Dendritic cell treated with granulocyte-macrophage colony-stimulating factor and Interleukin-4, amounts not matched to agents 40 ng/mL and 50 ng/mL, for 4 days (primary cell): ENCODE results near the gene ZNF792.
"Not testable (repeated sequence)": the region's sequence is repeated elsewhere in the genome, so short reads cannot be mapped to it uniquely, and the experiment has no call there.

Source experiments
- H3K27ac Mint-ChIP-seq: one replicate; pipeline ENCODE4 v1.8.0; 2022; ENCODE audit warnings: mild to moderate bottlenecking, mixed read lengths
- H3K27me3 Mint-ChIP-seq: one replicate; pipeline ENCODE4 v1.8.0; 2022; ENCODE audit warnings: mild to moderate bottlenecking, mixed read lengths
- H3K36me3 Mint-ChIP-seq: one replicate; pipeline ENCODE4 v1.8.0; 2022; ENCODE audit warnings: low read depth, mixed read lengths
- H3K4me1 Mint-ChIP-seq: one replicate; pipeline ENCODE4 v1.8.0; 2022; ENCODE audit warnings: low read depth, mixed read lengths
- H3K4me3 Mint-ChIP-seq: one replicate; pipeline ENCODE4 v1.8.0; 2022; ENCODE audit warnings: mild to moderate bottlenecking, moderate library complexity, mixed read lengths
- H3K9me3 Mint-ChIP-seq: one replicate; pipeline ENCODE4 v1.8.0; 2022; ENCODE audit warnings: mixed read lengths
- intact Hi-C: fragments of 100-400 bp; cut with micrococcal nuclease; formaldehyde crosslinking; loops from one replicate; pipeline ENCODE4 v1.15.0; 2022

ZNF792 gene

DNA sequence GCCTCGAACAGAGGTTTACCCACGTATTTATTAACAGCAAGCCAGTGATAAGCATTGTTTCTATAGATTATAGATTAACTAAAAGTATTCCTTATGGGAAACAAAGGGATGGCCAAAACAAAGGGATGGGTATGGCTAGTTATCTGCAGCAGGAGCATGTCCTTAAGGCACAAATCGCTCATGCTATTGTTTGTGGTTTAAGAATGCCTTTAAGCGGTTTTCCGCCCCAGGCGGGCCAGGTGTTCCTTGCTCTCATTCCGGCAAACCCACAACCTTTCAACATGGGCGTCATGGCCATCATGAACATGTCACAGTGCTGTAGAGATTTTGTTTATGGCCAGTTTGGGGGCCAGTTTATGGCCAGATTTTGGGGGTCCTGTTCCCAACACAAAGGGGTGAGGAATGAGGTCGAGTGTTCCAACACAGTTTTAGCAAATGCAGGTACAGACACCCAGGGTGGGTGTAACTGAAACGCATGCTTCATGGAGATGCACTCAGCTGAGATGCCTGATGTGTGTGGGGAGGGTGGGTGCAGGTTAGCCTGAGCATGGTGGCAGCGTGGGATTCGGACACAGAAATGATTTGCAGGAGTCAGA is 6.3 kb upstream of the ZNF792 start:
- H3K27me3 Mint-ChIP-seq, intact Hi-C loops, H3K27ac Mint-ChIP-seq, H3K4me3 Mint-ChIP-seq, H3K36me3 Mint-ChIP-seq: not testable (repeated sequence)
- Mint-ChIP-seq H3K9me3 (peaks cover 34% of the 10 kb centered on the region), H3K4me1 (peaks cover 23% of the 10 kb centered on the region)

DNA sequence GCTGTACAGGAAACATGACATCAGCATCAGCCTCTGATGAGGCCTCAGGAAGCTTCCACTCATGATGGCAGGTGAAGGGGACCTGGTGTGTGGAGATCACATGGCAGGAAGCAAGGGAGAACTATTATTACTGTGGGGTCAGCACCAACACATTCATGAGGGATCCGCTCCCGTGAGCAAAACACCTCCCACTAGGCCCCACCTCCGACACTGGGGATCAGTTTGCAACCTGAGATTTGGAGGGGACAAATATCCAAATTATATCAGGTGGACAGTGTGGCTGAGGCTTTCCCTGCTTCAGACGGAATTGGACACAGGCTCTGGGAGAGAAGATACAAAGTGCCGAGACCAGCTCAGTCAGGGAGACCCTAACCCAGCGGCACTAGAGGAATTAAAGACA is 5.7 kb upstream of the ZNF792 start:
- H3K4me3 Mint-ChIP-seq, result no peak overlapping the region
- no peaks in the 10 kb centered on the region for H3K36me3 Mint-ChIP-seq
- no peak overlapping the region for H3K27ac Mint-ChIP-seq
- H3K9me3 Mint-ChIP-seq, result peaks cover 34% of the 10 kb centered on the region
- H3K27me3 Mint-ChIP-seq, result peaks cover 3% of the 10 kb centered on the region
- peaks cover 17% of the 10 kb centered on the region for H3K4me1 Mint-ChIP-seq
- intact Hi-C loops, result no loop called here

DNA sequence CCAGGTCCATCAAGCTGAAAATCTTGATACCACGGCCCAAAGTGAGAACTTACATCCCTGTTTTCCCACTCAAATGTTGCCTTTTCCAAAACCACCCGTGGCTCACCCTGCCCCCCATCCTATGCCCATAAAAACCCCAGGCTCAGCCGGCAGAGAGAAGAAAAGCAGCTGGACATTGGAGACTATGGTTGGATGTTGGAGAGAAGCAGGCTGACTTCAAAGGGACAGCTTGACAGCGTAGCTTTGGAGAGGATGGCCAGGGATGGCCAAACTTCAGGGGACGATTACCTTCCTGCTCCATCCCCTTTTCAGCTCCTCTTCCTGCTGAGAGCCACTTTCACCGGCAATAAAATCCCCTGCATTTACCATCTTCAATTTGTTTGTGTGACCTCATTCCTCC is 3.5 kb upstream of the ZNF792 start:
- Mint-ChIP-seq H3K9me3 (peaks cover 34% of the 10 kb centered on the region), H3K4me1 (peaks cover 8% of the 10 kb centered on the region), H3K27ac (no peak overlapping the region), H3K36me3 (peaks cover 7% of the 10 kb centered on the region), H3K4me3 (no peak overlapping the region), H3K27me3 (peaks cover 7% of the 10 kb centered on the region)
- intact Hi-C loops, result no loop called here

DNA sequence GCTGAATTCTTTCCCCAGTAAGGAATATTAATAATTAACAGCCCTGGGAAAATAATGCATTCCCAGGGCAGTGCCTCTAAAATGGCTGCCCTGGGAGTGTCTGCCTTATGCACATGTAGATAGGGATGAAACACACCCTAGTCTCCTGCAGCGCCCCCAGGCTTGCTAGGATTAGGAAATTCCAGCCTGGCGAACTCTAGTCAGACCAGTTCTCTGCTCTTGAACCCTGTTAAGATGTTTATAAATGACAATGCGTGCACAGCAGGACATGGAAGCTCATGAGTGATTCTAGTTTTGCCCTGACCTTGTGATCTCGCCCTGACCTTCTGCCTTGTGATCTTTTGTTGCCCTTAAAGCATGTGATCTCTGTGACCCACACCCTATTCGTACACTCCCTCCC is 1.5 kb upstream of the ZNF792 start:
- intact Hi-C loops, H3K27ac Mint-ChIP-seq, H3K27me3 Mint-ChIP-seq, H3K4me3 Mint-ChIP-seq: not testable (repeated sequence)
- peaks cover 24% of the 10 kb centered on the region for H3K36me3 Mint-ChIP-seq
- H3K4me1 Mint-ChIP-seq, result peaks cover 24% of the 10 kb centered on the region
- peaks cover 48% of the 10 kb centered on the region for H3K9me3 Mint-ChIP-seq

DNA sequence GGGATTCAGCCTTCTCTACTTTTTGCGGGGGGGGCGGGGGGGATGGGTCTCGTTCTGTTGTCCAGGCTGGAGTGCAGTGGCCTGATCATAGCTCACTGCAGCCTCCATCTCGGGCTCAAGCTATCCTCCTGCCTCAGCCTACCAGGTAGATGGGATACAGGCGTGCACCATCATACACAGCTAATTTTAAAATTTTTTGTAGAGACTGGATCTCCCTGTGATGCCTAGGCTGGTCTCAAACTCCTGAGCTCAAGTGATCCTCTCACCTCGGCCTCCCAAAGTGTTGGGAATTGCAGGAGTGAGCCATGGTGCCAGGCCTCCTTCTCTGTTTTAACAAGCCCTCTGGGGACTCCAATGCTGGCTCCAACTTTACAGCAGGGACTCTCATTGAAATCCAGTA is 569 bp upstream of the ZNF792 start:
- intact Hi-C loops, result no loop called here
- peaks cover 33% of the 10 kb centered on the region for H3K36me3 Mint-ChIP-seq
- H3K27me3 Mint-ChIP-seq, result peaks cover 7% of the 10 kb centered on the region
- peaks cover 24% of the 10 kb centered on the region for H3K4me1 Mint-ChIP-seq
- no peak overlapping the region for H3K27ac Mint-ChIP-seq
- H3K9me3 Mint-ChIP-seq, result peaks cover 53% of the 10 kb centered on the region
- no peak overlapping the region for H3K4me3 Mint-ChIP-seq

DNA sequence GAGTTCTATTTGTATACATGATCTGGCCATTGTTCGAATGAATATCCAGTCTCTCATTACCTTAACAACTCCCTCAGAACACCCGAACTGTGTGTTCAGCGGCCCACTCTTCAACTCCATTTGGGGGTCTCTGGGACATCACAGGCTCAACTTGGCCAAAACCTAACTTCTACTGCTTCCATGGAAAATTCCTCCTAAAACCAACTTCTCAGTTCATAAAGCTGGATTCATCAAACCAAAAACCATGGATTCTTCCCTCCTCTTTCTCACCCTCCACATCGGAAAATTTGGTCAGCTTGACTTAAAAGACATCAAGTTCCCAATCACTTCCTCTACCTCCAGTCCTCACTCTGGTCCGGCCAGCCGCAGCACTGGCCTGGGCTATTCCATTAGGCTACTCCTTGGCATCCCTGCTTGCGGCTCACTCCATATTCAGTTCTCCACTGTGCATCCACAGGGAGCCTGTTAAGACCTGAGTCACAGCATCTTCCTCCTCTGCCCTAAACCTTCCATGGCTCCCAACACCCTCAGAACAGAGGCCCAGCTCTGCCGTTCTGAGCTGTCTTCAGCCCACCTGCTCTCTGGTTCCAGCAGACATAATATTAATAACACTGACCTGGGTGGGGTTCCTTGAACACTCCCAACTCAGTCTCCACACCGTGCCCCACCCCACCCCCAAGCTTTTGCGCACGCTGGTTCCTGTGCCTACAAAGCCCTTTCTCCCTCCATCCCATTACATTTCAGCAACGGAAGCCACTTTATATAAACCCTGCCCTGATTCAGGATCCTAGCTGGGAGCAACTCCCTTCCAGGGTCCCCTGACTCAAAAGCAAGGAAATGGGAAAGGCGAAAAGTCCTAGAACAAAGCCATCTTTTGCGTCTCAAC is 1.1 kb downstream of the ZNF792 start:
- peaks cover 57% of the 10 kb centered on the region for H3K9me3 Mint-ChIP-seq
- intact Hi-C loops, result no loop called here
- peak overlapping the region; percentile 41 for H3K27ac Mint-ChIP-seq
- peaks cover 49% of the 10 kb centered on the region for H3K36me3 Mint-ChIP-seq
- H3K4me1 Mint-ChIP-seq, result peaks cover 24% of the 10 kb centered on the region
- peaks cover 7% of the 10 kb centered on the region for H3K27me3 Mint-ChIP-seq
- peak overlapping the region; percentile 76 for H3K4me3 Mint-ChIP-seq

DNA sequence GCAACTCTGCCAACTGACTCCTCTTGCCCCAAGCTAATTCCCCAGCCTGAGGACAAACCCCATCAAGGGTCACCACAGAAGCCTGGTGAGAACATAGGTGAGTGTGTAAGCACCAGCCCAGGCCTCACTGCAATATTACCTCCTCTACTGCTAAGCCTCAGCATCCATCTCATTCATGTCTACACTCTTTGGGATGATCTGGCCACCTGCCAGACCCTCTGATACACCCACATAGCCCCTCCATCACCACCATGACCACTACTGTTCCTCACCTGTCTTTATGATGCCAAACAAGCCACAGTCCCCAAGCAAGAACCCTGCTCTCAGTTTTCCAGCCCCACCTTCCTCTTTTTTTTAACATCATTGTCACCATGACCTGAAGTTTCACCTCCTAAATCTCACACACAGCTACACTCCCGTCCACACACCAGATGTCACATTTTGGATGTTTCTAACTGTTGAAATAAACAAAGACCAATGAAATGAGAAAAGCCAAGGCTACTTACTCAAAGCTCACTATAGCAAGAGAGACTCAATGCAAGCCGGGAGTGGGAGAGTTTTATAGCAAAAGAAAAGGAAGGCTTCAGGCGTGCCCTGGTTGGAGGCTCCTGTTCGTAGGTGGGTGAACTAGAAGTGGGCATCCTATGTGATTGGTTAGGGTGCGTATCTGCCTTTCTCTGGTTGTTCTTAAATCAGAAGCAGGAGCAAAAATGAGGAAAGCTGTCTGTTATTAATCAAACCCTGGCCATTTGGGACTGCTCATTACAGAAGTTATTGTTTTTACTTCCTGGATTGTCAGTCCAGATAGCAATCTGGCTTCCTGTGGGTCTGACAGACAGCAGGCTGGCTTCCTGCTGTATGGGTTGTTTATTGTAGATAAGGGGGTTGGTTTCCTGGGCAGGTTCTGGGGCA is 2.0 kb downstream of the ZNF792 start:
- Mint-ChIP-seq H3K9me3 (peaks cover 56% of the 10 kb centered on the region), H3K27ac (no peak overlapping the region), H3K4me1 (peaks cover 24% of the 10 kb centered on the region), H3K4me3 (no peak overlapping the region), H3K27me3 (peaks cover 7% of the 10 kb centered on the region), H3K36me3 (peaks cover 56% of the 10 kb centered on the region)
- intact Hi-C loops, result no loop called here

DNA sequence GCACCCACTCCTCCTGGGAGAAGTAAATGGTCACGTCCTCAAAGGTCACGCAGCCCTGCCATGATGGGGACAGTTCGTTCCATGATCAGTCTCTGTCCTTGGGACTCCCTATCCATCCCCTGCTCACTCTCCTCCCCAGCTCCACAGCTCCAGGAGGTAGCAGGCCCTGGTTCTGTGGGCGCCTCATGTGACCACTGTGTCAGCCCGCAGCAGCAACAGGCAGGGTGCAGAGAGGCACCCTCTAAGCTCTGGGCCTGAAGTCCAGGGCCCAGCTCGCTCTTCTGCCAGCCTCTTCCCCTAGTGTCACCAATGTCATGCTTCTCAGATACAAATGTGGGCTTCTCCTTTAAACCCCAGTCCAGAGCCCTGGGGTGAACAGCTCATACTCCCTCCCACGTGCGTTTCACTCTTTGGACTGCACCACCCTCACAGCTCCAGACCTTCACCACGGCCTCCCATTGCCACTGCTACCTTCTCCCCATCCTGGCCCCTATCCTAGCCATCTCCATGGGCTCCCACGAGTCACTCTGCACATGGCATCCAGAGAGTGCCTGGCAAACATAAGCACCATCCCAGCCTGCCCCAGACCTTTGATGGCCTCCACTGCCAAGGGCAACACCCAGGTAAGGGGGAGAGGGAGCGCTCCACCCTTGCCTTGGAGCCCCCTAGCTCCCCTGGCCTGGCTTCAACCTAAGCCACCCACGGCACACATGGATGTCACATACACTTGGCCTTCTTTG is 2.9 kb downstream of the ZNF792 start:
- H3K4me3 Mint-ChIP-seq, result no peak overlapping the region
- H3K4me1 Mint-ChIP-seq, result peaks cover 24% of the 10 kb centered on the region
- intact Hi-C loops, result no loop called here
- peaks cover 65% of the 10 kb centered on the region for H3K9me3 Mint-ChIP-seq
- H3K27me3 Mint-ChIP-seq, result peaks cover 7% of the 10 kb centered on the region
- no peak overlapping the region for H3K27ac Mint-ChIP-seq
- peaks cover 58% of the 10 kb centered on the region for H3K36me3 Mint-ChIP-seq

DNA sequence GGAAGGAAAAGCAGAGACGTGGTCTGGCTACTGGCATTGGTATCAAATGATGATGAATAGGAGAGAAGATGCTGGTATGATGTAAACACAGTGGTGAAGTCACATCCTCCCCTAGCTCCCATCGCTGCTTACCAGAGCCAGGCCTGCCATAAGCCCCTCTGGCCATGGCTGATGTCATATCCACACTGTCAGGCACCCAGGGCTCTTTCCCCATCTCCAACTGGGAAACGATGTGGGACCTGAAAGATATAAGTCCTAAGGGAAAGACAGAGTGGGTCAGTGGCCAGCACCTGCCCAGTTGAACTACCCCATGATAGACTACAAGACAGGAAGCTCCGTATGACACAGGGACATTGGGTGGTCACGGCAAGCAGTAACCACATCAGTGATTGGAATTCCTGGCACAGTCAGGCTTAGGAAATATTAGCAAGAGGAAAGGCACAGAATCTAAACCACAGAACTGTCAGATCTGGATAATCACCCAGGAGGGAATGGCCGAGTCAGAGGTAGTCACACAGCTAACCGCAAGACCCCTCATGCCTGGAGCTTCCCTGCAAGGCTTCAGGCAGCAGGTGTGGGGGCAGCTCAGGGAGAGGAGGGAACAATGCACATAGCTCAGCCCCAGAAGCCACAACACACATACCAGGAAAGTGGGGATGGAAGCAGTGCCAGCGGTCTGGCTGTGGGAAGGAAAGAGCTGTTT is 3.8 kb downstream of the ZNF792 start:
- intact Hi-C loops, result no loop called here
- Mint-ChIP-seq H3K9me3 (peaks cover 65% of the 10 kb centered on the region), H3K4me1 (peaks cover 24% of the 10 kb centered on the region), H3K4me3 (no peak overlapping the region), H3K27me3 (peaks cover 4% of the 10 kb centered on the region), H3K27ac (no peak overlapping the region), H3K36me3 (peaks cover 58% of the 10 kb centered on the region)

DNA sequence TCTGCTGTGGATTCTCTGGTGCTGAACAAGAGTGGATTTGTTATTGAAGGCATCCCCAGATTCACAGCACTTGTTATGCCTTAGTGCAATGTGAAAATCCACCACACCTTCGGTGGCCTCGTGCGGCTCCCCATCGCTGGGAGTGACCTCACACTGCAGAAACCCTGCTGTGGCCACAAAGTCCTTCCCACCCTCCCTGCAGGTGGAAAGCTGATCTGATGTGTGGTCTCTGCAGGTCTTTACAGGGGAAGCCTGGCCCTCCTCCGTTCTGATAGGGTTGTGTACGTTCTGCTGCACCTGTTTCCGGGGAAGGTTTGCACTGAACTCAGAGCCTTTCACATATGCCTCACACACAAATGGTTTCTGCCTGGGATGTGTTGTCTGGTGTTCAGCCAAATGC is 5.0 kb downstream of the ZNF792 start:
- Mint-ChIP-seq H3K4me1 (peaks cover 24% of the 10 kb centered on the region), H3K4me3 (no peak overlapping the region), H3K36me3 (peaks cover 69% of the 10 kb centered on the region), H3K27ac (no peak overlapping the region), H3K27me3 (peaks cover 4% of the 10 kb centered on the region), H3K9me3 (peaks cover 77% of the 10 kb centered on the region)
- intact Hi-C loops, result no loop called here

DNA sequence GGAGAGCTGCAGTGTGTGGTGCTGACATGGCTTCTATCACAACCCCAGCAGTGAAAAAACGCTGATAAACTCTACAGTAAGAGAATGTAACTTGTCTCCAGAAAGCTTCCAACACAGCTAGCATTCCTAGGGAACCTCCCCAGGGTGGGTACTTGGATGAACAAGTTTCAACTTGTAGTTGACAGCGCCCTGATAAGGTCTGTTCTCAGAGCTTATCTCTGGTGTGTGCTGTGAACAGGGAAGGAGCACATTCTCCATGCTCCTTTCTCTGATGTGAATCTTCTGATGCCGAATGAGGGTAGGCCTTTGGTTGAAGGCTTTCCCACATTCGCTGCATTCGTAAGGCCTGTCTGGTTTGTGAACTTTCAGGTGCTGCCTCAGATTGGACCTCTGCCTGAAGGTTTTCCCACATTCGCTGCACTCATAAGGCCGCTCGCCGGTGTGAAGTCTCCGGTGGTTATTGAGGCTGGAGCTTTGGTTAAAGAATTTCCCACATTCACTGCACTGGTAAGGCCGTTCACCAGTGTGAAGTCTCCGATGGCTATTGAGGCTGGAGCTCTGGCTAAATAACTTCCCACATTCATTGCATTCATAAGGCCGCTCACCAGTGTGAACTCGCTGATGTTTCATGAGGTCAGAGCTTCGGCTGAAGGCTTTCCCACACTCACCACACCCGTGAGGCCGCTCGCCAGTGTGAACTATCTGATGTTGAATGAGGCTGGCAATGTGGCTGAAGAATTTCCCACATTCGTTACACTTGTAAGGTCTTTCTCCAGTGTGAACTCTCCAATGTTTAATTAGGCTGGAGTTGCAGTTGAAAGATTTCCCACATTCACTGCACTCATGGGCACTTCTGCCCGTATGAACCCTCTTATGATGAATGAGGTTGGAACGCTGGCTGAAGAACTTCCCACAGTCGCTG is 5.9 kb downstream of the ZNF792 start:
- peaks cover 87% of the 10 kb centered on the region for H3K9me3 Mint-ChIP-seq
- H3K27me3 Mint-ChIP-seq, result peaks cover 3% of the 10 kb centered on the region
- intact Hi-C loops, result no loop called here
- no peak overlapping the region for H3K27ac Mint-ChIP-seq
- H3K36me3 Mint-ChIP-seq, result peaks cover 76% of the 10 kb centered on the region
- no peak overlapping the region for H3K4me3 Mint-ChIP-seq
- H3K4me1 Mint-ChIP-seq, result peaks cover 21% of the 10 kb centered on the region

DNA sequence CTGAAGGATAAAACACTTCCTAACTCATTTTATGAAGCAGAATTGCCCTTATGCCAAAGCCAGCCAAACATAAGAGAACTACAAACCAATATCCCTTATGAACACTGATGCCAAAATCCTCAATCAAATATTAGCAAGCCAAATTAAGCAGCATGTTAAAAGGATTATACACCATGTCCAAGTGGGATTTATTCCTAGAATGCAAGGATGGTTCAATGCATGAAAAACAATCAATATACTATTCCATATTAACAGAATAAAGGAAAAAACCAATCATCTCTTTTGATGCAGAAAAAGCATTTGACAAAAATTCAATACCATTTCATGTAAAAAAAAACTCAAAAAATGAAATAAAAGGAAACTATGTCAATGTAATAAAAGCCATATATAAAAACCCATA is 10.9 kb downstream of the ZNF792 start:
- H3K27ac Mint-ChIP-seq, result no peak overlapping the region
- intact Hi-C loops, result no loop called here
- peaks cover 56% of the 10 kb centered on the region for H3K36me3 Mint-ChIP-seq
- H3K9me3 Mint-ChIP-seq, result peaks cover 87% of the 10 kb centered on the region
- no peaks in the 10 kb centered on the region for H3K27me3 Mint-ChIP-seq
- H3K4me3 Mint-ChIP-seq, result no peak overlapping the region
- H3K4me1 Mint-ChIP-seq, result no peaks in the 10 kb centered on the region
